HG03045 (cell line): Measurements from ENCODE around the gene CALML5.
"Not testable (repeated sequence)": the region's sequence is repeated elsewhere in the genome, so short reads cannot be mapped to it uniquely, and the experiment has no call there.

Source experiments
- ATAC-seq: cut with Tn5 transposase; IDR thresholded peaks from one replicate; pipeline ENCODE4 v1.9.1; 2021; ENCODE audit warnings: mild to moderate bottlenecking, moderate library complexity; ENCODE audit not compliant: unreplicated experiment

Gene CALML5

DNA sequence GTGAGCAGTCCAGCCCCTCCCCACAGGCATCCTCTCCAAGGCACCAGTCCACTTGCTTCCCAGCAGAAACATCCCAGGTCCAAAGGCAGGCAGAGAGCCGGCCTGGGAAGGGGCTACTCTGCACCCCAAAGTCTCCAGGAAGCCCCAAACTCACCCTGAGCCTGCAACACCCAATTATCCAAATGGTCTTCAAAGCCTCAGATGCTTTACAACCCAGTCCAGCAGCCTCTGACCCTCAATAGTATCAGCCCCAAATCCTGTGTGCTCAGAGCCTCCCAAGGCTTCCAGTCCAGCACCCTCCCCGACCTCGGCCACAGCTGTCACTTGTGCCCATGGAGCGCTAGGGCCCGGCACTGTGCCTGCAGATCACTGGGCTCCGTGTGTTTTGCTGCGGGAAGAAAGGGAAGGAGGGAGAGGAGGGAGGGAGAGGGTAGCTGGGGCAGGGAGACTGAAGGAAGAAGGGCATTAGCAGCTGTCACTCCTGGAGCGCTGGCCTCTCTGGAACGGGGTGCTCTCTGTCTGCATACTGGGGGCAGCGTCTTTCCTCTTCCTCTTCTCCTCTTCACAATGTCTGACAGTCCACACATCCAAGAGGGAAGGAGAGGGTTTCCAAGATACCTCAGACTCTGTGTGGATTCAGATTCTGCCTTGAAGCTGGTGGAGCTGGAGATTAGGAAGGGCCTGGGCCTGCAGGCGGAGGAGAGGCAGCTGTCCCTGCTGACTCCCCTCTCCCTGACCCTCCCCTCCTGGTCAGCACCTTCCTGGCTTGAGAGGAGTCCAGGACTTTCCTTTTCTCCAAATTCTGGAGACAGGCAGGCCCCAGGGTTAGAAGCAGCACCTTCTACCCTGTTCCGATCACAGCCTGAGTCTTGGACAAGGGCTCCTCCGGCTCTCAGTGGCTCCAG lies 13.2 kb downstream of the CALML5 start:
- no peak for ATAC-seq

DNA sequence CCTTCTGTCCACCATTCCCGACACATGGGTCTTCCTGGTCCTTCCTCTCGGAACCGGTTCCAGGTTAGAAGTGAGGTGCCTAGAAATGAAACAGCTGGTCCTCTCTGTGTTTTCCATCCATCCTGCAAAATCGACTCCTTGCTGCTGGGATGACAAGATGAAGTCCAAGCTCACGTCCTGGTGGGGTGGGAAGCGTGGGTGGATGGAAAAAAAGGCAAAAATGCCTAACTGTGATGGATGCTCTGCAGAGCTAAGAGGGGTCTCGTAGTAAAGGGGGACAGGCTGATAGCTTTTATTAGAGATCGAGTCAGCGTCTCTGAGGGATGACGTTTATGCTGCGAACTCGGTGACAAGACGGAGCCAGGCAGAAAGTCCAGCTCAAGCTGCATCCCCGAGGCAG lies 14.1 kb downstream of the CALML5 start:
- no peak for ATAC-seq

DNA sequence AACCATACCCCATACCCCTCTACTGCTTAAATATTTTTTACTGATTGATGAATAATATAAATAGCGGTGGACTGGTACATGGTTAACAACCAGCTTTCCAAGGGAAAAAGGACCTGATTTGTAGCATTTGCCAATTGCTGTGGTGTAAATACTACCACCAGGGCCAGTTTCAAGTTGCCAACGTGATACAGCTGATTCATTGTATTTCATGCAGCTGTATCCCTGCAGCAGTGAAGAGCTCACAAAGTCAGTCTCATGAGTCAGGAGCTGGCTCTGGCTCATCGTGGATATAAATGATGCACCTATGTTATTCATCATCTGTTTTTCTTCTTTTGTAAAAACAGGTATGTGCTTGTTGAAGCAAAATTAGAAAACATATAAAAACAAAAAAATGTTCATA lies 15.2 kb downstream of the CALML5 start:
- ATAC-seq, result no peak

DNA sequence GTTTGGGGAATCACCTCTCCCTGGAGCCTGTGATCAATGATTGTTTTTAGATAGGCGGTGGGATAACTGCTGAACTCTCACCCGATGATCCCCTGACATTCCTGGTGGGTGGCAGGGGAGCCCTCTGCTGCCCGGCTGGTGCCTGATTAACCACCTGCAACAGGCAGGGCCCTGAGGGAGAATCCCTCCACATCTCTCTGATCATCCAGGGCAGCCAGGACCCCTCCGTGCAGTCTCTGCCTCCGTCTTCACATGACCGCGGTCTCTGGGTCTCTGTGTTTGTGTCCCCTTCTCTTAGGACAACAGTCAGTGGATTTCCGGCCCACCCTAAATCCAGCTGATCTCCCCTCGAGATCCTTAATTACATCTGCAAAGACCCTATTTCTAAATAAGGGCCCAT lies 17.4 kb downstream of the CALML5 start:
- ATAC-seq, result no peak

DNA sequence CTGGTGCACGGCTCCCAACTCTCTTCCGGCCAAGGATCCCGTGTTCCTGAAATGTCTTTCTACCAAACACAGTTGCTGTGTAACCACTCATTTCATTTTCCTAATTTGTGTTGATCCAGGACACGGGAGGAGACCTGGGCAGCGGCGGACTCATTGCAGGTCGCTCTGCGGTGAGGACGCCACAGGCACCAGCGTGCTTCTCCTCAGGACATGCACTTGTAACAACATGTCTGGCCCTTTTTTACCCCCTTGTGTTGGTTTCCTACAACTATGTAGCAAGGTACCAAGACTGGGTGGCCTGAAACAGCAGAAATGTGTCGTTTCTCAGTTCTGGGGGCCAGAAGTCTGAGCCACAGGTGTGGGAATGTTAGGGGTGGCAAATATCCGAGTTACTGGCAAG lies 18.2 kb downstream of the CALML5 start:
- no peak for ATAC-seq

DNA sequence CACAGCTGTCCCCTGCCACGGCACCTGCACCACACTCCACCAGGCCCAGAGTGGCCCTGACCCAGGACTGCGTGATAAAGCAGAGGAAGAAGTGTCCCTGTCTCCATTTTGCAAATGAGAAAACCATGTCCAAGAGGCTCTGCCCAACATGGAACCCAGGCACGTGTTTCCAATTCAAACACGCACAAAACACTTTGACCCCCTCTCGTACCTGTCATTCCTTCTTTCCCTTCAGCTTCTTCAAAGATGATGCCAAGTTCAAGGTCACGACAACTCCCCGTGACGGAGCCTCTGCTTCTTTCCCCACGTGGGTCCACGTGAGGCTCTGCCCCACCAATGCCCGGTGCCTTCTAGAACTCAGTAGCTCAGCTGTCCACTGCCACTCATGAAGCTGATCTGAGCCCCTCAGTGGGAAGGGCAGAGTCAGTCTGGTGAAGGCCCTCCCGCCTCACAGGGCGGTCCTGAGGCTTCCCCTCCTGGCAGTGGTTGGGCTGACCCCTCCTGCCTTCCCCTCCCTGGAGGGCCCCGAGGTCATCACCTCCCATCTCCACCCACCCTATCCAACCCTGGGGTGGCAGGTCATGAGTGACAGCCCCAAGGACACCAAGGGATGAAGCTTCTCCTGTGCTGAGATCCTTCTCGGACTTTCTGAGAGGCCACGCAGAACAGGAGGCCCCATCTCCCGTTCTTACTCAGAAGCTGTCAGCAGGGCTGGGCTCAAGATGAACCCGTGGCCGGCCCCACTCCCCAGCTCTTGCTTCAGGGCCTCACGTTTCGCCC lies 19.0 kb downstream of the CALML5 start:
- ATAC-seq, result no peak

DNA sequence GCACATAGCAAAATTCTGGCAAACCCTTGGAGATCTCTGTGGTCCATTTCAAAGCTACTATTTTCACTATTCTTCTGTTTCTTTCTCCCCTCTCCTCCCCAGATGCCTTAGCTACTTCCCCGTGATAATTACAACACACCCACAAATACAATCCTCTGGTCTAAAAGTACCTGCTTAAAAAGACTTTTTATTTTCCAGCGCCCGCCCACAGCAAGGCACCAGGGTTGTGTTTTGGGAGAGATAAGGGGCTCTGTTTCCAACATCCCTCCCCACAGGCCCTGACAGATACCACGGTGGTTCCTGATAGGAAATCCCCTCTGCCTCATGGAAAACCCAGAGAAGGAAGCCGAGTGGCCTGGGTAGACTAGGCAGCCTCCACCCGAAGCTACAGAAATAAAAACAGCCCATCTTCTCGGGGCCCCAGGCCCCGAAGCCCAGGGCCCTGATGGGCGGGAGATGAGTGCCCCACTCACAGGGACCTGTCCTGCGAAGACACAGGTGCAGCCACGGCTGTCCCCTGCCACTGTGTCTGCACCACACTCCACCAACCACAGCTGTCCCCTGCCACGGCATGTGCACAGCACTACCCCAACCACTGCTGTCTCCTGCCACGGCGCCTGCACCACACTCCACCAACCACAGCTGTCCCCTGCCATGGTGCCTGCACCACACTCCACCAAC lies 19.7 kb downstream of the CALML5 start:
- no peak for ATAC-seq

DNA sequence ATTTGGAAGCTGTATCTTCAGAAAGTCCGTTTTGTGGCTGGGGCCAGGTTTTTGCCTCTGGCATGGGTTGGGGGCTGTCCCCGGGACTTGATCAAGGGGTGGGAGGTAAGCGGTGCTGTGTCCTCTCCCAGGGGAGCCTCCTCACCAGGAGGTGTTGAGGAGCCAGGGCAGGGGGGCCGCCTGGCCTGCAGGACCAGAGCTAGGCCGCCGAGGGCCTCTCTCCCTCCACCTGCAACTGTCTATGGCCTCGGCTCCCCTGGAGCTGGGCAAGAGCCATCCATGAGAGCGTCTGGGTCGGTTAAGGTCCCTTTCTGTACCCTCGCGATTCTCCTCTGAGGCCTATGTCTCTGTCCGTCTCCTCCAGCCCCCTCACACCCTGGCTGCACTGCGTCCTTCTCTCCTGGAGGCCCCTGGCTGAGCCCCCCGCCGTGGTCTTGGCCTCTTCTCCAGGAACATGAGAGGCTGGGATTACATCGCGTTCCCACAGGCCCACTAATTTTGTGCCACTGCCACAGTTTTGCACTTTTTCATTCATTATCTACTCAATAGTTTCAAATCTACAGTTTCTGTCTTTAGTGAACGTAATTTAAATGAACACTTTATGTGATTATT lies 20.6 kb downstream of the CALML5 start:
- ATAC-seq, result no peak

DNA sequence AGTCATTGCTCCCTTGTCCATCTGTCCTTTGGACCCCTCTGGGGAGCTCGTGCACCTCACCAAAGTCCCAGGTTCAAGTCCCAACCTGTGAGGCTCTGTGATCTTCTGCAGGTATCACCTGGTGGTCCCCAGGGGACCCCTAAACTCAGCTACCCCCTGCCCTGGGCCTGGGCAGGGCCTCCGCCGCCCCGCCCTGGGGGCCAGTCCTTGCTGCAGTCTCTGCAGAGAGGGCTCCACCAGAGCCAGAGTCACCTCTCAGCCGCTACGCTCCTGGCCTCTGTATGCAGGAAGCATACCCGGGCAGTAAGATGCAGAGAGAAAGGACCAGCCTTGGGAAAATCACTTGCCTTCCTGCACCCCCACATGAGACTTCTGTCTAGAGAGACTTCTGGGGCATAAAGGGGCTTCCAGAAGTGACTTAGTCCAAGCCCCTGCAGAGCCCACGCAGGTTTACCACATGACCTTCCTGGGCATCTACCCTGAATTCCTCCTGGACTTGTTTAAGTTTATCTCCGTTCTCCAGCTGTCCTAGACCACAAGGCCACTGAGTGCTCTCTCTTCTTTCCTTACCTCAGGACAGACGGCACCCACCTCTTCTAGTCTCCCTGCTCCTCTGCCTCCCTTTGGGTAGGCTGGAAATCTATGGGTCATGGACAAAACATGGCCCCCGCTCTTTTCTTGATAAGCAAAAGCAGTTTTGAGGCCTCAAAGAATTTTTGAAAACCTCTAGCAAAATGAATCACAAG lies 21.2 kb downstream of the CALML5 start:
- no peak for ATAC-seq

DNA sequence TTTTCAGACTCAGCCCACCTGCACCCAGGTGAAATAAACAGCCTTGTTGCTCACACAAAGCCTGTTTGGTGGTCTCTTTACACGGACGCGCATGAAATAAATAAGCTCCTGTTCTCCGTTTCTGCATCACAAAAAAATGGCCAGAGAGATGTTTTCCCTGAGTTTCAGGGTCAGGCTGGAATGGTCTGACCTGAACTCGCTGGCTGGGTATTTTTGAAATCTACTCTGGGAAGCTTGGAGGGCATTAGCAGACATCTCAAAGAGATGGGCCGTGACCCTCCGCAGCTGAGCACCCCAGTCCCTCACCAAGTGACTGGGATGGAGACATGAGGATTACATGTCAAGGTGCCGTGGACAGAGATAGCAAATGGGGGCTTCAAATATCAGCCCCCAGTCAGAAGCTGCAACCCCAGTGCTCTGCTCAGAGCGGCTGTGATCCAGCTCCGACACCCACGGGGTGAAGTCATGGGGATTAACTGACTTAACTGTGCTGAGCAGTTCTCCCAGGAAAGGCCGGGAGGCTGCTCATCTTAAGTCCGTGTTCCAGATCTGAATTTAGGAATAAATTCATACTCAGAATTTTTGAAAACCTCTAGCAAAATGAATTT lies 22.3 kb downstream of the CALML5 start:
- ATAC-seq, result no peak

DNA sequence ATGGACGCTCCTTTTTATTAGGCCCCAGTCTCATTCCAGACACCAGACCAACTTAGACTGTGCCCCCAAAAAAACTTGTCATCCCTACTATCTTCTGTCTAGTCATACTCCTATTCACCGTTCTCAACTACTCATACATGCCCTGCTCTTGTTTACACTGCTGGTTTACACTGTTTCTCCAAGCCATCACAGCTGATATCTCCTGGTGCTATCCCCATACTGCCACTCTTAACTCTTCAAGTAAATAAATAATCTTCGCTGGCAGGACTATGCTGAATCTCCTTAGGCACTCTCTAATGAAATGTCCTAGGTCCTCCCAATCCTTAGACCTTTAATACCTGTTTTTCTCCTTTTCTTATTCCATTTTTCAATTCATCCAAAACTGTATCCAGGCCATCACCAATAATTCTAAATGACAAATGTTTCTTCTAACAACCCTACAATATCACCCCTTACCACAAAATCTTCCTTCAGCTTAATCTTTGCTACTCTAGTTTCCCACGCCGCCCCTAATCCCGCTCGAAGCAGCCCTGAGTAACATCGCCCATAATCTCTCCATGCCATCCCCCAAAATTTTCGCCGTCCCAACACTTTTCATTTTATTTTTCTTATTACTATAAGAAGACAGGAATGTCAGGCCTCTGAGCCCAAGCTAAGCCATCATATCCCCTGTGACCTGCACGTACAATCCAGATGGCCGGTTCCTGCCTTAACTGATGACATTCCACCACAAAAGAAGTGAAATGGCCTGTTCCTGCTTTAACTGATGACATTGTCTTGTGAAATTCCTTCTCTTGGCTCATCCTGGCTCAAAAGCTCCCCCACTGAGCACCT lies 23.2 kb downstream of the CALML5 start:
- not testable (repeated sequence) for ATAC-seq

DNA sequence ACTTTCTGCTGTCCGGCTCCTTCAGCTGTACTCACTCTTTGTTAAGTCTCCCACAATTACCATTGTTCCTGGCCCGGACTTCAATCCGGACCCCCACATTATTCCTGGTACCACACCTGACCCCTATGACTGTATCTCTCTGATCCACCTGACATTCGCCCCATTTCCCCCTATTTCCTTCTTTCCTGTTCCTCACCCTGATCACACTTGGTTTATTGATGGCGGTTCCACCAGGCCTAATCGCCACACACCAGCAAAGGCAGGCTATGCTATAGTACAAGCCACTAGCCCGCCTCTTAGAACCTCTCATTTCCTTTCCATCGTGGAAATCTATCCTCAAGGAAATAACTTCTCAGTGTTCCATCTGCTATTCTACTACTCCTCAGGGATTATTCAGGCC lies 24.3 kb downstream of the CALML5 start:
- not testable (repeated sequence) for ATAC-seq

DNA sequence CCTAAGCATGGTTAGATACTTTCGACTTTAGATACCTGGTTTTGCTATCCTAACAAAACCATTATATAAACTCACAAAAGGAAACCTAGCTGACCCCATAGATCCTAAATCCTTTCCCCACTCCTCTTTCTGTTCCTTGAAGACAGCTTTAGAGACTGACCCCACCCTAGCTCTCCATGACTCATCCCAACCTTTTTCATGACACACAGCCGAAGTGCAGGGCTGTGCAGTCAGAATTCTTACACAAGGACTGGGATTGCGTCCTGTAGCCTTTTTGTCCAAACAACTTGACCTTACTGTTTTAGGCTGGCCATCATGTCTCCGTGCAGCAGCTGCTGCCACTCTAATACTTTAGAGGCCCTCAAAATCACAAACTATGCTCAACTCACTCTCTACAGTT lies 24.7 kb downstream of the CALML5 start:
- ATAC-seq, result not testable (repeated sequence)

DNA sequence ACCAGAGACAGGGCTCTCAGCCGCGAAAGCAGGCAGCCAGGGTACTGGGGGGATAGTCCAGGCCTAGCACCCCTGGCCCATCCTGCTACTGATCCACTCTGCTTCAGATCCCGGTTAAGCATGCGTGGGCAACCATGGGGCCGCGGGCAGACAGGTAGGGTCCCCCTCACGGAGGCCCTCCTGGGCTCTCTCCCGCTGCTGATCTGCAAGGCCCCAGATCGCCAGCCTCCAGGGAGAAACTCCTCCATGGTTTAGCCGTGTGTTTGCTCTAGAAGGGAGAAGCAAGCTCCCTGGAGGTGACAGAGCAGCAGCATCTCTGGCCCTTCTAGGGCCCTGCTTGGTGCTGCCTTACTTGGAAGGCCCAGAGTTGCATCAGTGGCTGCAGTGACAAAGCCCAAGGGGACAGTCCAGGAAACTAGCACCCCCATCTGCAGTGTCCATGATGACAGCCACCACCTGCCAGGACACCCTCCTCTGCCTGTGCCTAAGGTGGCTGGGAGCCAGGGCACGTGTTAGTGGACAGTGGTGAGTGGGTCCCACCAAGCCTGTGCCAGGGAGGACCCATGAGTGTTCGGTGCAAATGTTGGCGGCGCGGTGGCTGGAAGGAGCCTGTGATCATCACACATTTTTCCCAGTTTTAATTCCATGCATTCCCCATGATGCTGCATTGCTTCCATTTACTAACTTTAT lies 29.2 kb downstream of the CALML5 start:
- no peak for ATAC-seq

DNA sequence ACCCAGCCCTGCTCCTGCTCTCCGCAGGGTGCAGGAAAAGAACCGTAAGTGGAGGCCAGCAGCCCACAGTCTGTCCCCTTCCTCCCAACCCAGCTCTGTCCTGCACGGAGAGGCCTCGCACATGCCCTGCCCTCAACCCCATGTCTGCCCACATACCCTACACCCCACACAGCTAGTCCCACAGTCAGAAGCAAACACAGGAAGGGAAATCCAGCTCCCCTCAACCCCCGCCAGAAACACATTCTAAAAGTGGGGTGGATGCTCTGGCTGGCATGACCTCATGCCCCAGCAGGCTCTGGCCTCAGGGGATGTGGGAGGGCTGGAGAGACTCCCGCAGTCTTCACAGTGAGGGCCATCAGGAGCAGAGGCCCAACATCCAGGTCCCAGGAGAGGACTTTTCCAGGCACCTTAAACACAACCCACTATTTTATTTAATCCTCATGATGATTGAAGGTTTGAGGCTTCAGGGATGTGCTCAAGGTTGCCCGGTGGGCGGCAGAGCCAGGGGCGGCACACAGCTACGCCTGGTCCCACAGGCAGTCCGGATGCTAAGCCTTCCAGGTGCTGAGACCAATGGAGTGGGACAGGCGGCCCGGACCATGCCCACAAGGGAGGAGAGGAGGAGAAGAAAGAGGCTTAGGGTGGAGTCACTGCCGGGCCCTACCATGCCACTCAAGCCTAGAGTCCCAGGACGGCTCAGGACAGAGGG lies 29.9 kb downstream of the CALML5 start:
- ATAC-seq, result no peak

DNA sequence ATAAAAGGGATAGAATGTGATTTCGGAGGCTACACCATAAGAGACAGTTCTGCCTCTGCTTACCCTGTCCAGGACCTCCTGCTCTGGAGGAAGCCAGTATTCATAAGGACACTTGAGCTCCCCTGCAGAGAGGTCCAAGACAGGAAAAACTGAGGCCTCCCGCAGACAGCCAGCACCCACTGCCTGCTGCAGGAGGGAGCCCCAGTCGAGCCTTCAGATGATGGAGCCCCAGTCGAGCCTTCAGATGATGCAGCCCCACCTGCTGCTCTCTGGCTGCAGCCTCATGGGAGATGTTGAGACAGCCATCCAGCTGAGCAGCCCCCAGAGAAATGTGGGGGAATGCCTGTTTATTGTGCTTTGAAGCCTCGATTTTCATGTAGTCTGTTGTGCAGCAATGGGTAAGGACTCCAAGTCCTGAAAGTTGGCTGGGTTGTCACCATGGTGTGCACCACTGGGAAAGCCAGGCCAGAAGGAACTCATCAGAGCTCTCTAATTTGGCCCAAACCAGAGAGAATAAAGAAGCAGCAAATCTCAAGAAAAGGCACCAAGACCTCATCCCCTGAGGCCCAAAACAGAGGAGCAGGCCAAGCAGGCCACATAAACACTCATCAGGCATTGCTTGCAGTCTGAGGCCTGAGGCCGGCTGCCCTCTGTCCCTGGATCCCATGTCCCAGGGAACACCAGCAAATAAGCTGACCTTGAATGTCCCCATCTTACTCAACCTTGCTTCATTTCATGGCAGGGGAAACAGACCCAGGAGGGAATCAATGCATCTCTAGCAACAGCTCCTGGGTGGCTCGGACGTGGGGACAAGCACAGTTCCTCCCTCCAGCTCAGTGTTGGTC lies 30.9 kb downstream of the CALML5 start:
- no peak for ATAC-seq

DNA sequence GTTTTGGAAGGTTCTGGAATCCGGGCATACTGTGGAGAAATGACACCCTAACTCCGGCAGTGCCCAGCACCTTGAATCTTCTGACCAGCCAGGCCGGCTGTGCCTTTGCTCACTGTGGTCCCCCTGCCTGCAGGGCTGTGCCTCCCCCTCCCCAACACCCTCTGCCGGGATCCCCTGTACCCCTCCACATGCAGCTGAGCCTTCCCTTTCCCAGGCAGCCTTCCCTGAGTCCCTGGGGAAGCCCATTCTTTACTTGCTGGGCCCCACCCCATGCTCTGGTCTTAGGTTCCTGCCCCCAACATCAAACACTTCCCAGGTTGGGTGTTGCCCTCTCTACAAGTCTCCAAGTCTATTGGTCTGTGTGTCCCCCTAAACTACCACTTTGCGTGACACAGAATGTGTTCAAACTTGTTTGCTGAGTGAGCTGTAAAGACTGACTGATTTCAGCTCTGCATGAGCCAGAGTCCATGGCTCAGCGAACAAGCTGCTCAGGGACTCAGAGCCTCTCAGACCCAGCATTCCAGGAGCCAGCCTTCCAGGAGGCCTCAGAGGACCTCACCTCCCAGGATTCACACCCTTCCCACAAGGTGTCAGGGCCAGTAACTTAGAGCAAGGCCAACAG lies 31.6 kb downstream of the CALML5 start:
- no peak for ATAC-seq
